22Rv1 (cell line): ENCODE measurements around the gene BEX4.

Experiments used
- ZFX ChIP-seq: fragments of 450-650 bp; IDR thresholded peaks from 2 replicates; pipeline ENCODE4 v1.6.1; 2017; ENCODE audit warnings: antibody characterized with exemption, borderline replicate concordance
- TF ChIP-seq, protein P1 (sequence below): fragments of 450-650 bp; IDR thresholded peaks from 2 replicates; pipeline ENCODE4 v1.5.1; 2017; ENCODE audit warnings: mild to moderate bottlenecking

DNA sequence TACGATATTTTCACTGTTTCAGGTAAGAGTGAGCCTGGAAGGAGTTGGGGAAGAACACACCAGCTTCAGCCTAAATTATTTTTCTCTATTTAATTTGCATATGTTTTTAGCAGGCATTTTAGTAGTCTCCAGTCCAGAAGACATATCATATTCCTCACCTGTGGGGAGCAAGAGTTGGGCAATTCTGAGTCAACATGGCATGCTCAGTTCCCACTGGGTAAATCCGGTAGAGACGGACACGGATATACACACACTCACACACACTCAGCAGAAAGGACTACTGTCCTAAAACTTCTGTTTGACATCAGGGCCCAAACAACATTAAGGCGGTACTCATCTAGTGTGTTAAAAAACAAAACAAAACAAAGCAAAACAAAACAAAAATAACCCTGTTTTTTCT lies 4.9 kb upstream of the BEX4 start:
- TF ChIP-seq, protein P1, sequence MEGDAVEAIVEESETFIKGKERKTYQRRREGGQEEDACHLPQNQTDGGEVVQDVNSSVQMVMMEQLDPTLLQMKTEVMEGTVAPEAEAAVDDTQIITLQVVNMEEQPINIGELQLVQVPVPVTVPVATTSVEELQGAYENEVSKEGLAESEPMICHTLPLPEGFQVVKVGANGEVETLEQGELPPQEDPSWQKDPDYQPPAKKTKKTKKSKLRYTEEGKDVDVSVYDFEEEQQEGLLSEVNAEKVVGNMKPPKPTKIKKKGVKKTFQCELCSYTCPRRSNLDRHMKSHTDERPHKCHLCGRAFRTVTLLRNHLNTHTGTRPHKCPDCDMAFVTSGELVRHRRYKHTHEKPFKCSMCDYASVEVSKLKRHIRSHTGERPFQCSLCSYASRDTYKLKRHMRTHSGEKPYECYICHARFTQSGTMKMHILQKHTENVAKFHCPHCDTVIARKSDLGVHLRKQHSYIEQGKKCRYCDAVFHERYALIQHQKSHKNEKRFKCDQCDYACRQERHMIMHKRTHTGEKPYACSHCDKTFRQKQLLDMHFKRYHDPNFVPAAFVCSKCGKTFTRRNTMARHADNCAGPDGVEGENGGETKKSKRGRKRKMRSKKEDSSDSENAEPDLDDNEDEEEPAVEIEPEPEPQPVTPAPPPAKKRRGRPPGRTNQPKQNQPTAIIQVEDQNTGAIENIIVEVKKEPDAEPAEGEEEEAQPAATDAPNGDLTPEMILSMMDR, result no peak
- TF ChIP-seq ZFX, result no peak
